ENCODE data around the gene HEATR5A. TPM values are rescaled to one million over a fixed set of nuclear protein-coding genes. Genes with fewer than 3 reads are reported as not detected.

The HEATR5A gene
- total and polyA plus RNA-seq, 10 of the 15 experiments (the other 5 are each of a cell fraction or from before 2014, with no cell fraction given) = 5.1 to 37.1 (median 13.8) TPM

GRCh38 chr14:31420319-31421111 lies at the start of gene HEATR5A (continued):
- TF ChIP-seq ZNF592 (IDR thresholded peaks at IDR 0.05) (0 out of 2 replicates have a peak, but pooled peaks have one; percentile 13), SREBF1 (IDR thresholded peaks at IDR 0.05; ENCODE audit: low read length) (no peak), BHLHE40 (IDR thresholded peaks at IDR 0.05; ENCODE audit: borderline replicate concordance in 1 of 2, low read depth in 2 of 2, low read length in 1 of 2) (peak; percentile 54 to 69; a peak in 3 of 4 replicates), SREBF2 (IDR thresholded peaks at IDR 0.05; ENCODE audit: low read length) (no peak), SPI1 (IDR thresholded peaks at IDR 0.05; ENCODE audit: borderline replicate concordance, insufficient read depth, low read depth, low read length) (no peak), CBX5 (IDR thresholded peaks at IDR 0.05; ENCODE audit: low read depth) (no peak), ZNF274 (IDR thresholded peaks at IDR 0.05; ENCODE audit: insufficient read depth, insufficient read length) (no peak), SUPT20H (IDR thresholded peaks at IDR 0.05; ENCODE audit: borderline replicate concordance, control insufficient read depth, low read depth, low read length) (no peak), LARP7 (IDR thresholded peaks at IDR 0.05) (peak; percentile 93), WRNIP1 (IDR thresholded peaks at IDR 0.05; ENCODE audit: borderline replicate concordance, low read depth, low read length) (no peak), ZSCAN29 (IDR thresholded peaks at IDR 0.05) (no peak), IKZF2 (IDR thresholded peaks at IDR 0.05) (peak in 1 of 2 experiments; percentile 32; a peak in 1 of 4 replicates), POLR2AphosphoS2 (IDR thresholded peaks at IDR 0.05; ENCODE audit: low read depth, low read length) (peak; percentile 87), SMAD5 (IDR thresholded peaks at IDR 0.05; ENCODE audit: low read depth) (peak; percentile 88), FOS (IDR thresholded peaks at IDR 0.05; ENCODE audit: borderline replicate concordance, extremely low read depth, insufficient read length) (no peak), BCLAF1 (IDR thresholded peaks at IDR 0.05) (no peak), PRDM15 (CRISPR knock-in tag; IDR thresholded peaks at IDR 0.05) (no peak), CHD4 (IDR thresholded peaks at IDR 0.05) (no peak), BMI1 (IDR thresholded peaks at IDR 0.05; ENCODE audit: borderline replicate concordance) (no peak)
